Measurements from ENCODE around the gene RALGAPA2. TPM values are rescaled to one million over a fixed set of nuclear protein-coding genes. Genes with fewer than 3 reads are reported as not detected.

RALGAPA2 gene
- total RNA-seq, 1 experiment from 2014 or later: 10.8 TPM

- Histone ChIP-seq H3K4me3 (replicated peaks in 1 of 2; ENCODE audit: low read depth in 1 of 2, low read length in 2 of 2) (no peak overlapping the region), H3K27ac (ENCODE audit: low read depth, low read length) (no peak overlapping the region), H2AFZ (ENCODE audit: low read depth, low read length, poor library complexity, severe bottlenecking) (no peak overlapping the region), H3K79me2 (ENCODE audit: insufficient read depth, low read length) (no peaks in the 10 kb centered on the region), H3K9ac (ENCODE audit: low read length) (no peak overlapping the region), H3K27me3 (ENCODE audit: insufficient read depth, low read length) (no peaks in the 10 kb centered on the region), H3K9me3 (ENCODE audit: control insufficient read depth in 1 of 2, insufficient read depth in 1 of 2, low read depth in 1 of 2, low read length in 2 of 2) (no peaks in the 10 kb centered on the region), H3K4me1 (ENCODE audit: control insufficient read depth in 1 of 2, insufficient read depth in 2 of 2, low read length in 2 of 2) (no peaks in the 10 kb centered on the region), H3K4me2 (ENCODE audit: low read length) (no peak overlapping the region), H3K9me2 (ENCODE audit: insufficient read depth) (no peaks in the 10 kb centered on the region), H3K36me3 (ENCODE audit: control insufficient read depth in 1 of 2, insufficient read depth in 2 of 2, low read length in 2 of 2) (no peaks in the 10 kb centered on the region), H4K20me1 (ENCODE audit: insufficient read depth) (no peaks in the 10 kb centered on the region)
- no peak for TF ChIP-seq ZFX (IDR thresholded peaks at IDR 0.05)
- TF ChIP-seq ZNF274 (IDR thresholded peaks at IDR 0.05; ENCODE audit: low read depth, low read length): no peak
- no peak for TF ChIP-seq FOSL1 (IDR thresholded peaks at IDR 0.05; ENCODE audit: low read depth)
- TF ChIP-seq REST (IDR thresholded peaks at IDR 0.05; ENCODE audit: low read depth): no peak
- TF ChIP-seq JUND (IDR thresholded peaks at IDR 0.05): no peak
- no peak for TF ChIP-seq CEBPB (IDR thresholded peaks at IDR 0.05; ENCODE audit: low read depth)
- no peak for TF ChIP-seq ATF3 (IDR thresholded peaks at IDR 0.05)
- TF ChIP-seq TCF7L2 (IDR thresholded peaks at IDR 0.05; ENCODE audit: borderline replicate concordance, extremely low read depth, insufficient read depth, insufficient read length): no peak
- TF ChIP-seq RAD21 (IDR thresholded peaks at IDR 0.05; ENCODE audit: low read depth): no peak
- no peak for TF ChIP-seq SIN3A (IDR thresholded peaks at IDR 0.05; ENCODE audit: low read depth)
- TF ChIP-seq YY1 (IDR thresholded peaks at IDR 0.05; ENCODE audit: extremely low read depth, insufficient replicate concordance, low read depth, low read length): no peak
- TF ChIP-seq SP1 (IDR thresholded peaks at IDR 0.05; ENCODE audit: low read depth): no peak
- TF ChIP-seq EGR1 (IDR thresholded peaks at IDR 0.05; ENCODE audit: low read depth): no peak
- no peak for TF ChIP-seq POLR2A (IDR thresholded peaks at IDR 0.05; ENCODE audit: borderline replicate concordance, extremely low read depth, insufficient read depth, insufficient read length)
- TF ChIP-seq CTCF (IDR thresholded peaks at IDR 0.05 in 2 of 3, conservative IDR thresholded peaks at IDR 0.05 in 1 of 3; ENCODE audit: borderline replicate concordance in 1 of 3, insufficient read depth in 1 of 3, low read depth in 2 of 3, low read length in 2 of 3): no peak
- TF ChIP-seq SRF (IDR thresholded peaks at IDR 0.05; ENCODE audit: low read depth): no peak
- TF ChIP-seq ELF1 (IDR thresholded peaks at IDR 0.05; ENCODE audit: borderline replicate concordance, low read depth): no peak
- intact Hi-C loops (cut with micrococcal nuclease): no loop called here
- RAD21 ChIA-PET (ENCODE audit: low non-redundant PET in 1 of 2, low total read pairs in 2 of 2, uncharacterized antibody in 2 of 2, unreplicated experiment in 2 of 2): no interaction called here
- no TSS peak for BruUV-seq (replicated peaks)
- no peak for ATAC-seq
- CTCF ChIA-PET: no interaction called here
- POLR2A ChIA-PET: no interaction called here
- no peak for DNase-seq (ENCODE audit: low read depth, low spot score)
These were observed 321.3 kb downstream of the RALGAPA2 start for GRCh38 chr20:20391115-20391514.

Measured in HCT116 (cell line).